Retinal pigment epithelial cell (primary cell): ENCODE measurements around the gene TMA16.

ENCODE experiments used
- DNase-seq: peaks from one replicate; pipeline ENCODE4 v3.0.0-alpha.2; 2010; ENCODE audit warnings: low read depth
- H3K4me3 ChIP-seq: 2 replicates; pipeline ENCODE4 v1.5.1; 2011; ENCODE audit warnings: mild to moderate bottlenecking, low read length, control low read depth, moderate library complexity
- CTCF ChIP-seq: conservative IDR thresholded peaks from 2 replicates; pipeline ENCODE4 v1.5.1; 2011; ENCODE audit warnings: low read depth, low read length, control low read depth, inconsistent platforms

TMA16 gene

GRCh38 chr4:163556650-163557391 lies 62.3 kb downstream of the TMA16 start:
- H3K4me3 ChIP-seq: no peak overlapping the region
- DNase-seq: no peak
- TF ChIP-seq CTCF: no peak

- no peak for DNase-seq
- no peak for TF ChIP-seq CTCF
- no peak overlapping the region for H3K4me3 ChIP-seq
Observed at GRCh38 chr4:163558539-163559044, 64.1 kb downstream of the TMA16 start.

GRCh38 chr4:163562496-163562895 lies 68.0 kb downstream of the TMA16 start:
- no peak for TF ChIP-seq CTCF
- no peak for DNase-seq
- no peak overlapping the region for H3K4me3 ChIP-seq

GRCh38 chr4:163563592-163563991 lies 69.1 kb downstream of the TMA16 start:
- no peak for TF ChIP-seq CTCF
- DNase-seq: no peak
- no peak overlapping the region for H3K4me3 ChIP-seq

GRCh38 chr4:163564221-163564720 lies 69.8 kb downstream of the TMA16 start:
- TF ChIP-seq CTCF: no peak
- DNase-seq: no peak
- H3K4me3 ChIP-seq: no peak overlapping the region

- no peak for DNase-seq
- H3K4me3 ChIP-seq: no peak overlapping the region
- TF ChIP-seq CTCF: no peak
Observed at GRCh38 chr4:163565226-163566135, 71.0 kb downstream of the TMA16 start.
